NB4 (cell line): Measurements from ENCODE around the gene HIGD1B.

Source experiments
- DNase-seq: peaks from one replicate; pipeline ENCODE4 v3.0.0; 2010; ENCODE audit warnings: low read depth
- H3K4me3 ChIP-seq: one replicate; pipeline ENCODE4 v1.5.1; 2011; ENCODE audit warnings: mild to moderate bottlenecking, low read depth, low read length, moderate library complexity
- MYC ChIP-seq: IDR thresholded peaks from 2 replicates; pipeline ENCODE4 v1.6.1; 2011; ENCODE audit warnings: low read depth, low read length
- POLR2A ChIP-seq: IDR thresholded peaks from 2 replicates; pipeline ENCODE4 v1.6.1; 2011; ENCODE audit warnings: mild to moderate bottlenecking; ENCODE audit not compliant: insufficient read length; ENCODE audit errors: extremely low read depth
- TF ChIP-seq, protein P1 (sequence below): IDR thresholded peaks from 2 replicates; pipeline ENCODE4 v1.6.1; 2011; ENCODE audit warnings: low read depth, low read length
- TF ChIP-seq, protein P2 (sequence below): IDR thresholded peaks from one replicate; pipeline ENCODE4 v1.5.1; 2012; ENCODE audit warnings: low read depth, low read length

Gene HIGD1B

DNA sequence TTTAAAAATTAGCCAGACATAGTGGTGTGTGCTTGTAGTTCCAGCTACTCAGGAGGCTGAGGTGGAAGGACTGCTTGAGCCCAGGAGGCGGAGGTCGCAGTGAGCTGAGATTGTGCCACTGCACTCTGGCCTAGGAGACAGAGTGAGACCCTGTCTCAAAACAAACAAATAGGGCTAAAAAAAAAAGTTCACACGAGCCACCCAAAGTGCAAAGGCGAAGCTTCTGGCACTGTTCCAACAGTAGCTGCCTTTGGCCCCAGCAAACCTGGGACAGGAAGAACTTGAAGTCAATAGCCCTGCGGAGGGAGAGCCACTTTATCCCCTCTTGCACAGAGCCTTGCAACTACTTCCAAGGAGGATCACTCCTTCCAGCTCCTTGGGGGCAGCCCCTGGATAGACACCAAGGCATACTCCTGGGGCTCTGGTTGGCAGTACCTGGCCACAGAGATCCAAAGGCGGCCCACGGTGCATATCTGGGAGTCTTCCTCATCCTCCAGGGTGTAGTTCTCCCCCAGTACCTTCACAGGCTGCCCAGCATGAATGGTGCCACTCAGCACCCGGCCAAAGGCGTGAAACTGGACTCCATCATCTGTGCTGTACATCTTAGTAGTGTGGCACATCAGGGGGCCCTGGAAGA lies 14.7 kb downstream of the HIGD1B start:
- TF ChIP-seq MYC (no peak), POLR2A (no peak)
- TF ChIP-seq, protein P1, sequence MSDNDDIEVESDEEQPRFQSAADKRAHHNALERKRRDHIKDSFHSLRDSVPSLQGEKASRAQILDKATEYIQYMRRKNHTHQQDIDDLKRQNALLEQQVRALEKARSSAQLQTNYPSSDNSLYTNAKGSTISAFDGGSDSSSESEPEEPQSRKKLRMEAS, result no peak
- TF ChIP-seq, protein P2, sequence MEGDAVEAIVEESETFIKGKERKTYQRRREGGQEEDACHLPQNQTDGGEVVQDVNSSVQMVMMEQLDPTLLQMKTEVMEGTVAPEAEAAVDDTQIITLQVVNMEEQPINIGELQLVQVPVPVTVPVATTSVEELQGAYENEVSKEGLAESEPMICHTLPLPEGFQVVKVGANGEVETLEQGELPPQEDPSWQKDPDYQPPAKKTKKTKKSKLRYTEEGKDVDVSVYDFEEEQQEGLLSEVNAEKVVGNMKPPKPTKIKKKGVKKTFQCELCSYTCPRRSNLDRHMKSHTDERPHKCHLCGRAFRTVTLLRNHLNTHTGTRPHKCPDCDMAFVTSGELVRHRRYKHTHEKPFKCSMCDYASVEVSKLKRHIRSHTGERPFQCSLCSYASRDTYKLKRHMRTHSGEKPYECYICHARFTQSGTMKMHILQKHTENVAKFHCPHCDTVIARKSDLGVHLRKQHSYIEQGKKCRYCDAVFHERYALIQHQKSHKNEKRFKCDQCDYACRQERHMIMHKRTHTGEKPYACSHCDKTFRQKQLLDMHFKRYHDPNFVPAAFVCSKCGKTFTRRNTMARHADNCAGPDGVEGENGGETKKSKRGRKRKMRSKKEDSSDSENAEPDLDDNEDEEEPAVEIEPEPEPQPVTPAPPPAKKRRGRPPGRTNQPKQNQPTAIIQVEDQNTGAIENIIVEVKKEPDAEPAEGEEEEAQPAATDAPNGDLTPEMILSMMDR, result no peak
- no peak for DNase-seq
- no peak overlapping the region for H3K4me3 ChIP-seq

DNA sequence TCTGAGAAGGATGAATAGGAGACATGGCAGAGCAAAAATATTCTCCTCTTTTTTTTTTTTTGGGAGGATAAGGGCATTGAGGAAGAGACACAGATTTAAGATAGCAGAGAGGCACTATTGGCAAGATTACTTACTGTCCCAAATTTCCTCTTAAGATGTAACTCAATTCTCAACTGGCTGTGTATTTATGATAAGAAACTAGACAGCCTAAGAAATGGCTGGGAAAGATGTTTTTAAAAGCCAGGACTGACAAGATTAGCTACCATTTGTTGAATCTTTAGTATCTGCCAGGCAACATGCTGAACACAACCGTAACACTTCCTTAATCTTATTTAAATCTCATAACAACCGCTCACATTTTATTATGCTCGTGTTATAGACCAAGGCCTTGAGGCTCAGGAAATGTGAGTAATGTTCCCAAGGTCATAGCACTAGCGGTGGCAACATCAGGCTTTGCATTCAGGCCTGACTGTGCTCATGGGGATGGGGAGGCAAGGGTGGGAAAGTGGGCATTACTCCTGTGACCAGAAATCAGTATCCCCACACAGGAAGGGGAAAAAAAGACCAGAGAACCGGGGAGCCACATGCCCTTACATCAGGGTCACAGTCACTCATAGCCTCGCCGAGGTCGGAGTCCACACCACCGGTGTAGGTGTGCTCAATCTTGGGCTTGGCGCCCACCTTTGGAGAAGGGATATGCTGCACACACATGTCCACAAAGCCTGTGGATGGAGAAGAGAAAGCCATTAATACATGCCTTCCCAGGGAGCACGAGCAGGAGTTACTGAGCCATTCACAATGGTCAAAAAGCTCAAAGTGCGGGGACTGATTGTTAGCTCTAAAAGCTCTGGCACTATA lies 15.6 kb downstream of the HIGD1B start:
- TF ChIP-seq, protein P2, result no peak
- TF ChIP-seq, protein P1, result no peak
- TF ChIP-seq POLR2A, result no peak
- no peak for TF ChIP-seq MYC
- no peak overlapping the region for H3K4me3 ChIP-seq
- DNase-seq, result no peak

DNA sequence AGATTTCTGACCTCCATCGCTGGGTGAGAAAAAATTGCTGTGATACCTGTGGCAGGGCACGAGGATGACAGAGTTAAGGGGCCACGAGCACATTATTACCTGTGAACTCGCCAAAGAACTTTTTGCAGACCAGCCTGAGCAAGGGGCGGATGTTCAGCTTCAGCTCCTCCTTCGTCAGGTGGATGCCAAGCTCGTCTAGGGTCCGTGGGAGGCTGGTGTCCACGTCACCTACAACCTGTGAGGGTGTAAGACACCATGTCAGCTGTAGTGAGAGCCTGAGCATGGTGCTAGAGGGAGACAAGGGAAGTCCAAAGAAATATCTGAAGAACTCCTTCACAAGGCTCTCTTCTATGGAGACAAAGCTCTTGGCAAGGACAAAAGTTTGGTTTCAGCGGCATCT lies 17.1 kb downstream of the HIGD1B start:
- no peak for TF ChIP-seq MYC
- TF ChIP-seq, protein P1, result no peak
- TF ChIP-seq, protein P2, result no peak
- TF ChIP-seq POLR2A, result no peak
- no peak overlapping the region for H3K4me3 ChIP-seq
- no peak for DNase-seq

DNA sequence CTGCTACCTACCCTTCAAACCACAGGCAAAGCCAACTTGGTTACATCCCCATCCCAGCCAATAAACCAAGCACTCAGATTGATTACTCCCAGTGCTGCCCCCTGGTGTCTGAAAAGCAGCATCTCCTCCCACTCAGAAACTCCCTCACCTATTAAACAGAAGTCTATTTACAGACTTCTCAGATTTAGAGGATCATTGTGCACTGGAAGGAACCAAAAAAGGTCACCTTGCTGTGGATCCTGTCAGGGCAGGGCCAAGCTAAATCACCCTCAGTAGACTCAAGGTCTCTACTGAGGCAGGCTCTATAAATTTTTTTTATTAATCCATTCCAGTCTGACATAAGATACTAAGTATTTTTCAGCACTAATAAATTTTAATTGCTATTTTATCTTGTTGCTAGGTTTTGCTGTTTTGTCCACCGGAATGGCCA lies 17.6 kb downstream of the HIGD1B start:
- DNase-seq, result peak; percentile 75
- TF ChIP-seq, protein P2, result peak; percentile 70
- TF ChIP-seq MYC, result no peak

DNA sequence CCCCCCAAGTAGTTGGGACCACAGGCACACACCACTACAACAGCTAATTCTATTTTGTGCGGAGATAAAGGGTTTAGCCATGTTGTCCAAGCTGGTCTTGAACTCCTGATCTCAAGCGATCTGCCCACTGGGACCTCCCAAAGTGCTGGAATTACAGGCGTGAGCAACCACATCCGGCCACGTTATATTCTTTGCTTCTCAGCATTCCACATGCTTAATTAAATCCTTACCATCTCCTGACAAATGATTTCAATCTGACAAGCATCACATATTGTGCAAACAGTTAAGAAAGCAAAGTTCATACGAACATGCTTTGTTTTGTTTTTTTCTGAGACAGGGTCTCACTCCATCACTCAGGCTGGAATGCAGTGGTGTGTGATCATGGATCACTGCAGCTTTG lies 18.2 kb downstream of the HIGD1B start:
- no peak for DNase-seq
- TF ChIP-seq, protein P1, result no peak
- TF ChIP-seq, protein P2, result no peak
- TF ChIP-seq POLR2A (no peak), MYC (no peak)
- H3K4me3 ChIP-seq, result no peak overlapping the region

More for the DNA sequence above, 17.6 kb downstream of the HIGD1B start:
- H3K4me3 ChIP-seq, result no peak overlapping the region
